Activated naive CD4-positive, alpha-beta T cell treated with anti-CD3 and anti-CD28 coated beads, Interleukin-2, amount 10 ng/mL, durations not matched to agents 7 days and 5 days (primary cell): ENCODE data around the gene CASP10.
"Not testable (repeated sequence)": the region's sequence is repeated elsewhere in the genome, so short reads cannot be mapped to it uniquely, and the experiment has no call there.

Experiments used
- CTCF ChIA-PET: fragments of 350-600 bp; sonication (Branson Sonifier 250); formaldehyde crosslinking; loops from one replicate; lab custom pipeline; 2021; ENCODE audit warnings: antibody characterized with exemption; lab: Charles Lee
- DNase-seq: peaks from one replicate; pipeline ENCODE4 v3.0.0-alpha.2; 2020
- H3K27ac Mint-ChIP-seq: one replicate; pipeline ENCODE4 v1.8.0; 2021; ENCODE audit warnings: mild to moderate bottlenecking, moderate library complexity, mixed read lengths
- H3K27me3 Mint-ChIP-seq: one replicate; pipeline ENCODE4 v1.8.0; 2021; ENCODE audit warnings: mild to moderate bottlenecking, mixed read lengths
- H3K36me3 Mint-ChIP-seq: one replicate; pipeline ENCODE4 v1.8.0; 2021; ENCODE audit warnings: mixed read lengths
- H3K4me1 Mint-ChIP-seq: one replicate; pipeline ENCODE4 v1.8.0; 2021; ENCODE audit warnings: mixed read lengths
- H3K4me3 Mint-ChIP-seq: one replicate; pipeline ENCODE4 v1.8.0; 2021; ENCODE audit warnings: mild to moderate bottlenecking, moderate library complexity, mixed read lengths
- H3K9me3 Mint-ChIP-seq: one replicate; pipeline ENCODE4 v1.8.0; 2021; ENCODE audit warnings: mixed read lengths

Gene CASP10

DNA sequence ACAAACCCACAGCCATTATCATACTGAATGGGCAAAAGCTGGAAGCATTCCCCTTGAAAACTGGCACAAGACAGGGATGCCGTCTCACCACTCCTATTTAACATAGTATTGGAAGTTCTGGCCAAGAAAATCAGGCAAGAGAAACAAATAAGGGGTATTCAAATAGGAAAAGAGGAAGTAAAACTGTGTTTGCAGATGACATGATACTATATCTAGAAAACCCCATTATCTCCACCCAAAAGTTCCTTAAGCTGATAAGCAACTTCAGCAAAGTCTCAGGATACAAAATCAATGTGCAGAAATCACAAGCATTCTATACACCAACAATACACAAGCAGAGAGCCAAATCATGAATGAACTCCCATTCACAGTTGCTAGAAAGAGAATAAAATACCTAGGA lies 14.4 kb upstream of the CASP10 start:
- Mint-ChIP-seq H3K36me3 (peaks cover 38% of the 10 kb centered on the region), H3K27me3 (peaks cover 17% of the 10 kb centered on the region)
- not testable (repeated sequence) for H3K9me3 Mint-ChIP-seq, H3K4me3 Mint-ChIP-seq, DNase-seq, H3K27ac Mint-ChIP-seq, H3K4me1 Mint-ChIP-seq
- CTCF ChIA-PET, result interaction anchor here (0.6 kb wide), 1 partner anchor 11 kb away, joined by 3 read pairs; no protein-coding TSS in a partner anchor

DNA sequence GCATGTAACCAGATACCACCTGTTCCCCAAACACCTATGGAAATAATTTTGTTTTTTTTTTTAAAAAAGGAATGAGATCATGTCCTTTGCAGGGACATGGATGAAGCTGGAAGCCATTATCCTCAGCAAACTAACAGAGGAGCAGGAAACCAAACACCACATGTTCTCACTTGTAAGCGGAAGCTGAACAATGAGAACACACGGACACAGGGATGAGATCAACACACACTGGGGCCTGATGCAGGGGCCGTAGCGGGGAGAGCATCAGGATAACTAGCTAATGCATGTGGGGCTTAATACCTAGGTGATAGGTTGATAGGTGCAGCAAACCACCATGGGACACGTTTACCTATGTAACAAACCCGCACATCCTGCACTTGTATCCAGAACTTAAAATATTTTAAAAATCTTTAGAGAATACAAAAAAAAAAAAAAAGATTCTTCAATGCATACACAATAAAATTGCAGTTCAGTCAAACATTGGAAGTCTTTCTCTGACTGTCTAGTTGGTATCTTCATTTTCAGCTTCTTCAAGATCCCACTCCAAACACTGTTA lies 11.6 kb upstream of the CASP10 start:
- H3K4me3 Mint-ChIP-seq, result no peak overlapping the region
- CTCF ChIA-PET, result interaction anchor here (0.6 to 0.8 kb wide), 3 partner anchors 16 to 256 kb away, joined by 3 to 6 read pairs (median 4); no protein-coding TSS in a partner anchor
- DNase-seq, result no peak
- H3K27me3 Mint-ChIP-seq, result peaks cover 17% of the 10 kb centered on the region
- H3K36me3 Mint-ChIP-seq, result peaks cover 22% of the 10 kb centered on the region
- H3K4me1 Mint-ChIP-seq, result peaks cover 9% of the 10 kb centered on the region
- no peak overlapping the region for H3K27ac Mint-ChIP-seq
- peaks cover 5% of the 10 kb centered on the region for H3K9me3 Mint-ChIP-seq

DNA sequence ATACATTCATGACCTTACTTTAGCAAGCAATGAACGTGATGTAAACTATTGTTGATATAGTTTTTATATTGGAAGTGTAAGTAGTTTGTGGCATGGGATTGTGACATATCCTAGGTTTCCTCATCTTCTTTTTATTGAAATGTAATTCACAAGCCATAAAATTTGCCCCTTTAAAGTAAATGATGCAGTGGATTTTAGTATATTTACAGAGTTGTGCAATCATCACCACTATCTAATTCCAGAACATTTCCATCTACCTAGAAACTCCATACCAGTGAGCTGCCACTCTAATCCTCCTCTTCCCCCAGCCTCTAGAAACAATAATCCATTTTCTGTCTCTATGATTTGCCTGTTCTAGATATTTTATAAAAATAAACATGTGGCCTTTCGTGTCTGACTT lies 10.7 kb upstream of the CASP10 start:
- peaks cover 5% of the 10 kb centered on the region for H3K9me3 Mint-ChIP-seq
- peaks cover 17% of the 10 kb centered on the region for H3K27me3 Mint-ChIP-seq
- no peak overlapping the region for H3K4me3 Mint-ChIP-seq
- no peak for DNase-seq
- H3K36me3 Mint-ChIP-seq, result peaks cover 14% of the 10 kb centered on the region
- CTCF ChIA-PET, result interaction anchor here (0.8 kb wide), 1 partner anchor 60 kb away, joined by 6 read pairs; no protein-coding TSS in a partner anchor
- no peak overlapping the region for H3K27ac Mint-ChIP-seq
- H3K4me1 Mint-ChIP-seq, result peaks cover 12% of the 10 kb centered on the region

DNA sequence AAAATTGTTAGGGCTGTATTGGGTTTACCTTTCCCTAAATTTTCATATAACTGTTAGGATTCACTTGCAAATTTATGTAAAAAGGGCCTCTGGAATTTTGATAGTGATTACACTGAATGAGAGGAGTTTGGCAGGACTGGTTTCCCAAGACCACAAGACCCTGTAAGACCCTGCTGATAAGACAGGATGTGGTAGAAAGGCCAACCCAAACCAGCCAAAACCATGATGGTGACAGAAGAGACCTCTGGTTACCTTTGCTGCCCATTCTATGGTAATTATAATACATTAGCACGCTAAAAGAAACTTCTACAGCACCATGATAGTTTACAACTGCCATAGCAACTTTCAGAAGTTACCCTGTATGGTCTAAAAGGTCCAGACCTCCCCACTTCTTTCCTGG lies 8.3 kb upstream of the CASP10 start:
- Mint-ChIP-seq H3K27me3 (peaks cover 2% of the 10 kb centered on the region), H3K4me1 (peaks cover 15% of the 10 kb centered on the region), H3K36me3 (no peaks in the 10 kb centered on the region), H3K27ac (no peak overlapping the region), H3K9me3 (no peaks in the 10 kb centered on the region), H3K4me3 (no peak overlapping the region)
- CTCF ChIA-PET, result interaction anchor here (1.8 kb wide), 2 partner anchors 268 to 273 kb away, joined by 8 read pairs; no protein-coding TSS in a partner anchor
- DNase-seq, result no peak

DNA sequence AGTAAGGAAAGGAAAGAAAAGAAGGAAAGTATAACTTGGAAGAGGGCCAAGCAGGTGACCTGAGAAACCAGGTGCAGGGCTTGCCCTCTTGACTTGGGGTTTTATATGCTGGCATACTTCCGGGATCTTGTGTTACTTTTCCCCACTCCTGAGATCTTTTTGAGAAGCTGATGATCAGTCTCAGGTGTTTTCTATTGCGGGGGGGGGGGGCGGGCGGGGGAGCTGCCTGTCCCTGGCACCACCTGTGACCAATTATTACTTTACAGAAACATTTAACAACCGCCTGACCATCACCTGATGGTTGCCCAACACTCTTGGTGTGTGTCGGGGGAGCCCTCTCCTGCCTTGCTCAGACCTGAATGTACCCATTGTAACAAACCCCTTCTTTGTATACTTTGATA lies 6.9 kb upstream of the CASP10 start:
- no peak for DNase-seq
- Mint-ChIP-seq H3K9me3 (no peaks in the 10 kb centered on the region), H3K27ac (no peak overlapping the region), H3K27me3 (no peaks in the 10 kb centered on the region), H3K4me3 (no peak overlapping the region), H3K36me3 (no peaks in the 10 kb centered on the region), H3K4me1 (peaks cover 18% of the 10 kb centered on the region)
- CTCF ChIA-PET, result interaction anchor here (0.6 to 2.8 kb wide), 6 partner anchors 18 to 279 kb away, joined by 3 to 29 read pairs (median 8); no protein-coding TSS in a partner anchor

DNA sequence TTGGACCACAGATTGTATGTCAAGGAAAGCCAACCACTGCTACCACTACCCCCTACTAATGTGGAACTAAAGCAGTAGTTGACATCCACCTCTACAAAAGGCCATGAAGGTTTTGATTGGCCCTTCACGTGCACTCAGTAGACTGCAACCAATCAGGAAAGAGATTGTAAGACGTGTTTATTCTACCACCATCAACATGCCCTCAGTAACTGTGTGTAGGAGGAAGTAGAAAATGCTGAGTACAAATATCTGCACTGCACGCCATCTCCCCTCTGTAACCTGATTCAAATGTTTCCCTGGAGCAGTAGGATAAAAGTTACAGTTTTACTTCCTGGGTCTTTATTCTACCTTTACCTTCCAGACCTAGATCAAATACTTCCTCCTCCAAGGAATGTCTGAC lies 2.9 kb upstream of the CASP10 start:
- H3K36me3 Mint-ChIP-seq, result peaks cover 15% of the 10 kb centered on the region
- DNase-seq, result no peak
- peak overlapping the region; percentile 6 for H3K27ac Mint-ChIP-seq
- no peaks in the 10 kb centered on the region for H3K27me3 Mint-ChIP-seq
- no peak overlapping the region for H3K4me3 Mint-ChIP-seq
- no peaks in the 10 kb centered on the region for H3K9me3 Mint-ChIP-seq
- CTCF ChIA-PET, result interaction anchor here (0.9 to 1.5 kb wide), 2 partner anchors 111 to 279 kb away, joined by 3 to 7 read pairs; no protein-coding TSS in a partner anchor
- peaks cover 25% of the 10 kb centered on the region for H3K4me1 Mint-ChIP-seq

DNA sequence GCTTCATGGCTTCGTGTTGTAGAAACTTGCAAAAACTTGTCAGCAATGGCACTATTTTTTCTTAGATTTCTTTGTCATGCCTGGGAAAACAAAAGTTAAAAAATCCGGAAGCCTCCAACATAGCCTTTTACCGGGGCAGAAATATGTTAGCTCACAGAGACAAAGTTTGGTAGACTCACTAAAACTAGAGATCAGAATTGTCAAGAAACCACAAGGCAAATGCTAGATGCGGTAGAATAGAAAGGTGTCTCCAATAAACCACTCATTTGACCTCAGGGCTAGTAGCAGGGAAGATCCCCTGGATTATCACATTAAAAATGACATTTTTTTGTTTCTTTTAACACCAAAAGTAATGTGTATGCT lies 405 bp downstream of the CASP10 start:
- CTCF ChIA-PET, result interaction anchor here (0.8 to 3.7 kb wide), 23 partner anchors 9 to 294 kb away, joined by 3 to 202 read pairs (median 6); partner anchors contain the start of genes HYCC2, NIF3L1, ORC2 and PPIL3
- Mint-ChIP-seq H3K9me3 (peaks cover 1% of the 10 kb centered on the region), H3K4me3 (peak overlapping the region; percentile 87), H3K27me3 (no peaks in the 10 kb centered on the region), H3K4me1 (peaks cover 46% of the 10 kb centered on the region), H3K27ac (peak overlapping the region; percentile 92), H3K36me3 (peaks cover 45% of the 10 kb centered on the region)
- no peak for DNase-seq

DNA sequence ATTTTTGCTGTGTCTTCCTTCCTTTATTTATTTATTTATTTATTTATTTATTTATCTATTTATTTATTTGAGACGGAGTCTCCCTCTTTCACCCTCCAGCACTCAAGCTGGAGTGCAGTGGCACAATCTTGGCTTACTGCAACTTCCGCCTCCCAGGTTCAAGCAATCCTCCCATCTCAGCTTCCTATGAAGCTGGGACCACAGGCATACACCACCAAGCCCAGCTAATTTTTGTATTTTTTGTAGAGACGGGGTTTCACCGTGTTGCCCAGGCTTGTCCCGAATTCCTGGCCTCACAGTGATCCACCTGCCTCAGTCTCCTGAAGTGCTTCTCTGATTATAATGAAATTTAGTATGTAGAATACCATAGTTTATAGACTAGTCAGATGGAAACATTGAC lies 894 bp downstream of the CASP10 start:
- Mint-ChIP-seq H3K27ac (peak overlapping the region; percentile 80), H3K4me1 (peaks cover 51% of the 10 kb centered on the region)
- DNase-seq, result not testable (repeated sequence)

DNA sequence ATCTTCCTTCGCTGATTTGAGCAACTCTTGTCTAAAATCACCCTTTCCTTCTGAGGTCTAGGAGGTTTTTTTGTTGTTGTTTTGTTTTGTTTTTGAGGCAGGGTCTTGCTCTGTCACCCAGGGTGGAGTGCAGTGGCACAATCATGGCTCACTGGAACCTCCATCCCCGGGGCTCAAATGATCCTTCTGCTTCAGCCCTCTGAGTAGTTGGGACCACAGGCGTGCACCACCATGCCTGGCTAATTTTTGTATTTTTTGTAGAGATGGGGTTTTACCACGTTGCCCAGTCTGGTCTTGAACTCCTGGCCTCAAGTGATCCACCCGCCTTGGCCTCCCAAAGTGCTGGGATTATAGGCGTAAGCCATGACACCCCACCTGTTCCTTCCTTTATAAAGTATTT lies 1.3 kb downstream of the CASP10 start:
- not testable (repeated sequence) for DNase-seq, H3K9me3 Mint-ChIP-seq, H3K27me3 Mint-ChIP-seq
- H3K4me1 Mint-ChIP-seq, result peaks cover 52% of the 10 kb centered on the region
- H3K36me3 Mint-ChIP-seq, result peaks cover 53% of the 10 kb centered on the region
- H3K27ac Mint-ChIP-seq, result peak overlapping the region; percentile 80
- H3K4me3 Mint-ChIP-seq, result peak overlapping the region; percentile 87
- CTCF ChIA-PET, result interaction anchor here (1.8 to 3.7 kb wide), 6 partner anchors 37 to 279 kb away, joined by 8 to 202 read pairs (median 22); no protein-coding TSS in a partner anchor

More for the DNA sequence above, 894 bp downstream of the CASP10 start:
- H3K4me3 Mint-ChIP-seq, result peak overlapping the region; percentile 87
- not testable (repeated sequence) for H3K9me3 Mint-ChIP-seq, H3K27me3 Mint-ChIP-seq
- CTCF ChIA-PET, result interaction anchor here (0.8 to 3.7 kb wide), 12 partner anchors 8 to 278 kb away, joined by 3 to 202 read pairs (median 10); partner anchors contain the start of genes HYCC2 and ORC2
- peaks cover 49% of the 10 kb centered on the region for H3K36me3 Mint-ChIP-seq

DNA sequence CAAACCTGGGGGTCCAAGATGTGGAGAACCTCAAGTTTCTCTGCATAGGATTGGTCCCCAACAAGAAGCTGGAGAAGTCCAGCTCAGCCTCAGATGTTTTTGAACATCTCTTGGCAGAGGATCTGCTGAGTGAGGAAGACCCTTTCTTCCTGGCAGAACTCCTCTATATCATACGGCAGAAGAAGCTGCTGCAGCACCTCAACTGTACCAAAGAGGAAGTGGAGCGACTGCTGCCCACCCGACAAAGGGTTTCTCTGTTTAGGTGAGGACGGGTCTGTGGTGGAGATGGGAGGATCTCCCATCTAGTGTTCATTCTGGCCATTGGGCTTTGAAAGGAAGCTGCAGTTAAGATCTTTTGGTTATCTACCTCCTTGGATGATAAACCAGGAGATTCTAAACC lies 2.9 kb downstream of the CASP10 start:
- peak overlapping the region; percentile 87 for H3K4me3 Mint-ChIP-seq
- no peak for DNase-seq
- CTCF ChIA-PET, result interaction anchor here (1.0 to 1.9 kb wide), 5 partner anchors 8 to 48 kb away, joined by 3 to 32 read pairs (median 3); no protein-coding TSS in a partner anchor
- H3K27me3 Mint-ChIP-seq, result no peaks in the 10 kb centered on the region
- H3K4me1 Mint-ChIP-seq, result peaks cover 62% of the 10 kb centered on the region
- H3K36me3 Mint-ChIP-seq, result peaks cover 67% of the 10 kb centered on the region
- peaks cover 4% of the 10 kb centered on the region for H3K9me3 Mint-ChIP-seq
- peak overlapping the region; percentile 80 for H3K27ac Mint-ChIP-seq

DNA sequence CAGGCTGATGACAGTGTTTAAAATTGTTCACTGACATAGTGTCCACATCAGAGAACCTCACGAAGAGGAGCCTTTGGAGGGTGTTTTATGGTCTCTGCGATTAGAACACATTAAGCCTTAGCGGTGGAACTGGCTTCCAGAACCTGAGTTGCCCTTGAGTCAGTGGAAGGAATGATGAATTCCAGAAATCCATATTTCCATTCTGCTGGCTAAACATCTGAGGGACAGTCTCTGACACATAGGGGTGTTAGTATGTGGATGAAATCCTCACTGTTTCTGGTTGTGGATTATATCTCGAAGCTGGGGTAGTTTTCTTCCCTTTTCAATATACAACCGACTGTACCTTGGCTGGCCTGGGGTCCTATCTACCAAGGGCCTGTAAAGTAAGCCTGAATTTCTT lies 4.0 kb downstream of the CASP10 start:
- H3K27me3 Mint-ChIP-seq, result no peaks in the 10 kb centered on the region
- peak overlapping the region; percentile 35 for H3K4me3 Mint-ChIP-seq
- no peak for DNase-seq
- CTCF ChIA-PET, result interaction anchor here (0.6 to 1.9 kb wide), 3 partner anchors 20 to 285 kb away, joined by 3 to 32 read pairs (median 3); no protein-coding TSS in a partner anchor
- no peak overlapping the region for H3K27ac Mint-ChIP-seq
- peaks cover 77% of the 10 kb centered on the region for H3K36me3 Mint-ChIP-seq
- H3K9me3 Mint-ChIP-seq, result peaks cover 4% of the 10 kb centered on the region
- peaks cover 71% of the 10 kb centered on the region for H3K4me1 Mint-ChIP-seq

DNA sequence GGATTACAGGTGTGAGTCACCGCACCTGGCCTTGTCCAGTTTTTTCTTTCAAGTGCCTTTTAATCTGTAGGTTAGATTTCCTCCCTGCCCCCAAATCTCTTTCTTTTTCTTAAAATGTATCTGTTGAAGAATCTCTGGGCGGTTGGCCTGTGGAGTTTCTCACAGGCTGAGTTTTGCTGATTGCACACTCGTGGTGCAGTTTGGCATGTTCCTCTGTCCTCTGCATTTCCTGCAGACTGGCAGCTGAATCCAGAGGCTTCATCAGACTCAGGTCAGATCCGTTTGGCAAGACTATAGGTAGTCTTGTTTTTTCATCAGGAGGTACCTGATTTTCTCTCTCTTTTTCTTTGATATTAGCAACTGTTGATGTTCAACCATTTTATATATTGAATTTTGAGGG lies 5.5 kb downstream of the CASP10 start:
- CTCF ChIA-PET, result interaction anchor here (0.8 to 1.4 kb wide), 3 partner anchors 11 to 282 kb away, joined by 3 to 5 read pairs (median 3); no protein-coding TSS in a partner anchor
- no peaks in the 10 kb centered on the region for H3K27me3 Mint-ChIP-seq
- no peak for DNase-seq
- peaks cover 4% of the 10 kb centered on the region for H3K9me3 Mint-ChIP-seq
- H3K36me3 Mint-ChIP-seq, result peaks cover 83% of the 10 kb centered on the region
- no peak overlapping the region for H3K4me3 Mint-ChIP-seq
- peaks cover 77% of the 10 kb centered on the region for H3K4me1 Mint-ChIP-seq
- H3K27ac Mint-ChIP-seq, result peak overlapping the region; percentile 12

DNA sequence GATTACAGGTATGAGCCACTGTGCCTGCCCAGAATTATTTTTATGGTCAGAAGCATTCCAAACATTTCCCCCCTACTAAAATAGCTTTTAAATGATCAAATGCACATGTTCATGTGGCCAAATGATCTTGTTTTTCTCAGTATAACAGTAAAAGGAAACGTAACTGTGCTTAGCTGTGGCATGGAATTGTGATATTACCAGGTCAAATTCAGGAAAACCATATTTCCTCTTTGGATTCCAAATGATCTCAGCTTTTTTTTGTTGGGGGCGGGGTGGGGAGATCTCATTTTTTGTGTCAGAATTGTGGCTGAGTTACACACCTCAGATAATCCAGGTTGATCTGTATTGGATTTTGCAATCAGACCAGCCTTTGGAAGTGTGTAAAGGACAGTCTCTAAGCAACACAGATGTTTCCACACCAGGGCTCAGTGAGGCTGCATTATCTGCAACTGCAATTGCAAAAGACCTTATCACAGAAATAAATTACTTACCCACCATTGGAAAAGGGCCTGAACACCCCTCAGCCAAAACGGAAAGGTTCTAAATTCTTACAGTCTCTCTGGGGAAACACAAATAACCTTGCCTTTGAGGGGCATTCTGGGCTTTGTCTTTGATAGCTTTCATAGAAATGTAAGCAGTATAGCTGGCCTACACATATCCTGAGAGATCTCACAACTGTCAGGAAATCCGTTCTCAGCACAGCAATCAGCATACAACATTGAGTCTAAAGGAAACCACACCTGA lies 8.4 kb downstream of the CASP10 start:
- peaks cover 82% of the 10 kb centered on the region for H3K36me3 Mint-ChIP-seq
- peaks cover 4% of the 10 kb centered on the region for H3K9me3 Mint-ChIP-seq
- peaks cover 90% of the 10 kb centered on the region for H3K4me1 Mint-ChIP-seq
- peak overlapping the region; percentile 54 for H3K4me3 Mint-ChIP-seq
- no peaks in the 10 kb centered on the region for H3K27me3 Mint-ChIP-seq
- CTCF ChIA-PET, result interaction anchor here (0.8 to 3.0 kb wide), 5 partner anchors 9 to 43 kb away, joined by 3 to 21 read pairs (median 10); partner anchors contain the start of gene CASP10
- peak overlapping the region; percentile 82 for H3K27ac Mint-ChIP-seq
- no peak for DNase-seq

DNA sequence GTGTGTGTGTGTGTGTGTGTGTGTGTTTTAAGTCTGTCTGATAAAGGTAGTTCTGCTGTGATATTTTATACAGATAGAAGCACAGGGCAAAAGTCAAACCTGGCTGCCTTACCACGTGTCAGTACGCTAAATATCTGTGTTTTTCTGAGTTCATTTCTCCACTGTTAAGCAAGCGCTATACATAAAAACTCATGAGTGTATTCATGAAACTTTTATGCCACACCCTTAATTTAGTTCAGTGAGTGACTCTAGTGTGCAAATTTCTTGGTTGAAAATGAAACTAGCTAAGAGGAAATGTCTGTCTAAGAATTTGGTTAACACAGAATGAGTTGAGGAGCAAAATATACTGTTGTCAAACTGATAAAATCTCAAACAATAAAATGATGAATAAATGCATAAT lies 11.2 kb downstream of the CASP10 start:
- Mint-ChIP-seq H3K9me3 (no peaks in the 10 kb centered on the region), H3K27me3 (no peaks in the 10 kb centered on the region), H3K4me3 (peak overlapping the region; percentile 59), H3K36me3 (peaks cover 78% of the 10 kb centered on the region), H3K4me1 (peaks cover 81% of the 10 kb centered on the region), H3K27ac (peak overlapping the region; percentile 91)
- CTCF ChIA-PET, result interaction anchor here (1.4 to 4.8 kb wide), 5 partner anchors 11 to 39 kb away, joined by 4 to 47 read pairs (median 8); partner anchors contain the start of gene CASP10
- no peak for DNase-seq
